Parathyroid adenoma (tissue), 2 donors: ENCODE results near the gene KXD1.

Experiments
- H2AFZ ChIP-seq: fragments of 300-600 bp; sonication (generic); one replicate; pipeline ENCODE4 v1.7.0; 2017; ENCODE audit warnings: antibody characterized with exemption, mild to moderate bottlenecking
- H3K27ac ChIP-seq: fragments of 300-600 bp; sonication (generic); one replicate; pipeline ENCODE4 v1.7.0; 2017
- H3K27me3 ChIP-seq: fragments of 300-600 bp; sonication (generic); one replicate; pipeline ENCODE4 v1.7.0; 2017; ENCODE audit warnings: low read length; ENCODE audit not compliant: control insufficient read depth, insufficient read depth
- H3K36me3 ChIP-seq: fragments of 300-600 bp; sonication (generic); one replicate; pipeline ENCODE4 v1.7.0; 2017; ENCODE audit warnings: low read length; ENCODE audit not compliant: control insufficient read depth, insufficient read depth
- H3K4me1 ChIP-seq: fragments of 300-600 bp; sonication (generic); one replicate; pipeline ENCODE4 v1.7.0; 2017; ENCODE audit warnings: control low read depth
- H3K4me2 ChIP-seq: fragments of 300-600 bp; sonication (generic); one replicate; pipeline ENCODE4 v1.7.0; 2017; ENCODE audit warnings: low read length
- H3K4me3 ChIP-seq: fragments of 300-600 bp; sonication (generic); one replicate; pipeline ENCODE4 v1.7.0; 2017; ENCODE audit warnings: low read depth, low read length
- H3K79me2 ChIP-seq: fragments of 300-600 bp; sonication (generic); one replicate; pipeline ENCODE4 v1.7.0; 2017; ENCODE audit warnings: control low read depth
- H3K9ac ChIP-seq: fragments of 300-600 bp; sonication (generic); one replicate; pipeline ENCODE4 v1.7.0; 2017; ENCODE audit warnings: mild to moderate bottlenecking
- H3K9me3 ChIP-seq: fragments of 300-600 bp; sonication (generic); one replicate; pipeline ENCODE4 v1.7.0; 2017; ENCODE audit warnings: low read length; ENCODE audit not compliant: control insufficient read depth
- CTCF ChIP-seq: fragments of 300-600 bp; sonication (generic); IDR thresholded peaks from one replicate; pipeline ENCODE4 v1.7.0; 2017; ENCODE audit warnings: antibody characterized with exemption, mild to moderate bottlenecking
- donor health status: primary hyperparathyroidism.

Gene KXD1

GRCh38 chr19:18605196-18605545, 47.5 kb downstream of the KXD1 start:
- Histone ChIP-seq H3K27ac (no peak overlapping the region), H2AFZ (no peak overlapping the region), H3K9me3 (no peaks in the 10 kb centered on the region), H3K4me3 (no peak overlapping the region), H3K9ac (no peak overlapping the region), H3K4me1 (peaks cover 7% of the 10 kb centered on the region), H3K27me3 (peaks cover 9% of the 10 kb centered on the region), H3K4me2 (no peak overlapping the region), H3K36me3 (no peaks in the 10 kb centered on the region), H3K79me2 (no peaks in the 10 kb centered on the region)
- no peak for TF ChIP-seq CTCF

GRCh38 chr19:18605546-18606280, 48.0 kb downstream of the KXD1 start:
- no peak overlapping the region for H3K4me2 ChIP-seq
- no peak for TF ChIP-seq CTCF
- peaks cover 9% of the 10 kb centered on the region for H3K27me3 ChIP-seq
- H3K36me3 ChIP-seq = no peaks in the 10 kb centered on the region
- H3K9ac ChIP-seq = no peak overlapping the region
- no peak overlapping the region for H3K27ac ChIP-seq
- no peaks in the 10 kb centered on the region for H3K79me2 ChIP-seq
- H3K9me3 ChIP-seq = no peaks in the 10 kb centered on the region
- H3K4me3 ChIP-seq = no peak overlapping the region
- H3K4me1 ChIP-seq = peaks cover 7% of the 10 kb centered on the region
- no peak overlapping the region for H2AFZ ChIP-seq

- H3K4me3 ChIP-seq = no peak within 1 kb of the TSS
- no peak for TF ChIP-seq CTCF
- H3K9ac ChIP-seq = no peak within 1 kb of the TSS
- H3K79me2 ChIP-seq = no peaks in the 10 kb centered on the region
- no peak within 1 kb of the TSS for H3K4me2 ChIP-seq
- no peak within 1 kb of the TSS for H3K27ac ChIP-seq
- no peaks in the 10 kb centered on the region for H3K9me3 ChIP-seq
- H3K27me3 ChIP-seq = peaks cover 14% of the 10 kb centered on the region
- H2AFZ ChIP-seq = no peak within 1 kb of the TSS
- peaks cover 13% of the 10 kb centered on the region for H3K4me1 ChIP-seq
- no peaks in the 10 kb centered on the region for H3K36me3 ChIP-seq
Observed at GRCh38 chr19:18606281-18607225, 48.9 kb downstream of the KXD1 start, which contains the start of gene CRLF1. Gene CRLF1 (minus strand): TSS chr19:18606799. CDS start chr19:18606656, 143 bp downstream.

- Histone ChIP-seq H3K4me3 (no peak overlapping the region), H3K36me3 (no peaks in the 10 kb centered on the region), H3K27ac (no peak overlapping the region), H2AFZ (no peak overlapping the region), H3K4me2 (no peak overlapping the region), H3K79me2 (no peaks in the 10 kb centered on the region), H3K4me1 (peaks cover 16% of the 10 kb centered on the region), H3K9me3 (no peaks in the 10 kb centered on the region), H3K9ac (no peak overlapping the region), H3K27me3 (peaks cover 14% of the 10 kb centered on the region)
- TF ChIP-seq CTCF = no peak
Observed at GRCh38 chr19:18607226-18608101, 49.8 kb downstream of the KXD1 start.
